ENCODE results near the gene CSTF2.

The CSTF2 gene

DNA sequence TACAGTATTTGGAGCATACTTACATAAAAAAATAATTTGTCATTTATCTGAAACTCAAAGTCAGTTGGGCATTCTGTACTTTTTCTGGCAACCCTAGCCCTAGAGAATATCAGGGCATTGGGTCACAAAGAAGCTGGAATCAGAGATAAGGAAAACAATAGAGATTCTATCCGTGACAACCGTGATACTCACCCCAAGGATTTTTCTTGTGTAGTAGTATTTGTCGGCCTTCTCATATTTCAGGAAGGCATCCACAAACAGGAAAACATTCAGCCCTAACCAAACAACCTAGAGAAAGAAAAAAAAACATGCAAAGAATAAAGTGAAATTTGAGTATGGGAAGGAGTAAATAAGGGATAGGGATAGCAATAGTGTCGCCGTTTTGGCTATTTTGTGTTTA lies 50.3 kb downstream of the CSTF2 start:
- DNase-seq, result no peak

GRCh38 chrX:100871594-100872560 lies 51.7 kb downstream of the CSTF2 start:
- H3K27ac ChIP-seq (ENCODE audit: insufficient read depth, low read length, poor library complexity, severe bottlenecking), result no peak overlapping the region
- H3K4me3 ChIP-seq (ENCODE audit: insufficient read depth, low read depth, low read length, poor library complexity, severe bottlenecking), result no peak overlapping the region
- H3K4me1 ChIP-seq (ENCODE audit: control insufficient read depth, insufficient read depth, low read length, poor library complexity, severe bottlenecking), result no peaks in the 10 kb centered on the region
- no peaks in the 10 kb centered on the region for H3K27me3 ChIP-seq (replicated peaks; ENCODE audit: control insufficient read depth, insufficient read depth, low read length, poor library complexity, severe bottlenecking)
- DNase-seq, result no peak
- H3K36me3 ChIP-seq (ENCODE audit: control insufficient read depth, insufficient read depth, low read length), result no peaks in the 10 kb centered on the region
- no peaks in the 10 kb centered on the region for H3K9me3 ChIP-seq (ENCODE audit: control insufficient read depth, low read length)

More for the DNA sequence above, 50.3 kb downstream of the CSTF2 start:
- H3K4me1 ChIP-seq (ENCODE audit: control insufficient read depth, insufficient read depth, low read length, poor library complexity, severe bottlenecking), result no peaks in the 10 kb centered on the region
- no peaks in the 10 kb centered on the region for H3K9me3 ChIP-seq (ENCODE audit: control insufficient read depth, low read length)
- H3K4me3 ChIP-seq (ENCODE audit: insufficient read depth, low read depth, low read length, poor library complexity, severe bottlenecking), result no peak overlapping the region
- no peaks in the 10 kb centered on the region for H3K36me3 ChIP-seq (ENCODE audit: control insufficient read depth, insufficient read depth, low read length)
- H3K27me3 ChIP-seq (replicated peaks; ENCODE audit: control insufficient read depth, insufficient read depth, low read length, poor library complexity, severe bottlenecking), result no peaks in the 10 kb centered on the region
- H3K27ac ChIP-seq (ENCODE audit: insufficient read depth, low read length, poor library complexity, severe bottlenecking), result no peak overlapping the region

DNA sequence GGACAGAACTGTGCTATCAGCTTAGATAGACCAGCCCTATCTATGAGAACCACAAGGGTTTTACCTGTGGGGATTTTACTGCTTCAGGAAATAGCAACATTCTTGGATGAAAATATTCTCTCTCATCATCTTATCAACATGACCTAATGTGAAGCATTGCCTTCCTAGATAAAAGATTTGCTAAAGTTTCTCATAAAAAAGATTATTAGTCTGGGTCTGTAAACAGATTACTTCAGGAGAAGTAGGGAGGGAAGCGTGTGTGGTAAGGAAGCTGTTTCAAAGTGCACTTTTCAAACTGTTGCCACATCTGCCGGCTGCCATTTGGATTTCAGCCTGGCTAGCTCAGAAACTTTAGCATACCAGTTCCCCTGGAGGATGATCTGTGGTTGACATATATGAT lies 54.1 kb downstream of the CSTF2 start, which contains the start of gene NOX1:
TSS of gene NOX1 (minus strand) at position 35 of the 400 bp plus-strand sequence. CDS start 220 bp downstream, outside the sequence.
- H3K27me3 ChIP-seq (replicated peaks; ENCODE audit: control insufficient read depth, insufficient read depth, low read length, poor library complexity, severe bottlenecking), result no peaks in the 10 kb centered on the region
- no peak for DNase-seq
- H3K9me3 ChIP-seq (ENCODE audit: control insufficient read depth, low read length), result no peaks in the 10 kb centered on the region
- H3K4me3 ChIP-seq (ENCODE audit: insufficient read depth, low read depth, low read length, poor library complexity, severe bottlenecking), result no peak within 1 kb of the TSS
- no peaks in the 10 kb centered on the region for H3K4me1 ChIP-seq (ENCODE audit: control insufficient read depth, insufficient read depth, low read length, poor library complexity, severe bottlenecking)
- no peaks in the 10 kb centered on the region for H3K36me3 ChIP-seq (ENCODE audit: control insufficient read depth, insufficient read depth, low read length)
- H3K27ac ChIP-seq (ENCODE audit: insufficient read depth, low read length, poor library complexity, severe bottlenecking), result no peak within 1 kb of the TSS

GRCh38 chrX:100880368-100880767 lies 60.2 kb downstream of the CSTF2 start:
- Histone ChIP-seq H3K9me3 (ENCODE audit: control insufficient read depth, low read length) (no peaks in the 10 kb centered on the region), H3K4me1 (ENCODE audit: control insufficient read depth, insufficient read depth, low read length, poor library complexity, severe bottlenecking) (no peaks in the 10 kb centered on the region), H3K27me3 (replicated peaks; ENCODE audit: control insufficient read depth, insufficient read depth, low read length, poor library complexity, severe bottlenecking) (no peaks in the 10 kb centered on the region), H3K36me3 (ENCODE audit: control insufficient read depth, insufficient read depth, low read length) (no peaks in the 10 kb centered on the region), H3K27ac (ENCODE audit: insufficient read depth, low read length, poor library complexity, severe bottlenecking) (no peak overlapping the region), H3K4me3 (ENCODE audit: insufficient read depth, low read depth, low read length, poor library complexity, severe bottlenecking) (no peak overlapping the region)
- no peak for DNase-seq

GRCh38 chrX:100883654-100884053 lies 63.5 kb downstream of the CSTF2 start:
- Histone ChIP-seq H3K36me3 (ENCODE audit: control insufficient read depth, insufficient read depth, low read length) (no peaks in the 10 kb centered on the region), H3K4me3 (ENCODE audit: insufficient read depth, low read depth, low read length, poor library complexity, severe bottlenecking) (no peak overlapping the region), H3K4me1 (ENCODE audit: control insufficient read depth, insufficient read depth, low read length, poor library complexity, severe bottlenecking) (no peaks in the 10 kb centered on the region), H3K27ac (ENCODE audit: insufficient read depth, low read length, poor library complexity, severe bottlenecking) (no peak overlapping the region), H3K9me3 (ENCODE audit: control insufficient read depth, low read length) (no peaks in the 10 kb centered on the region), H3K27me3 (replicated peaks; ENCODE audit: control insufficient read depth, insufficient read depth, low read length, poor library complexity, severe bottlenecking) (no peaks in the 10 kb centered on the region)
- no peak for DNase-seq
